Mesothelial cell of epicardium (in vitro differentiated cells): Measurements from ENCODE around the gene SAMD8. TPM values are rescaled to one million over a fixed set of nuclear protein-coding genes. Genes with fewer than 3 reads are reported as not detected.

ENCODE experiments used
- DNase-seq, 2 experiments: peaks; one replicate each; pipeline ENCODE4 v3.0.0; 2021; ENCODE audit warnings: low spot score in 2 of 2; ENCODE audit not compliant: unreplicated experiment in 2 of 2
- H3K27ac Mint-ChIP-seq: 2 replicates; pipeline ENCODE4 v1.8.0; 2021; ENCODE audit warnings: mixed read lengths
- H3K27me3 Mint-ChIP-seq: 2 replicates; pipeline ENCODE4 v1.8.0; 2021; ENCODE audit warnings: low read depth, mixed read lengths
- H3K36me3 Mint-ChIP-seq: 2 replicates; pipeline ENCODE4 v1.8.0; 2021; ENCODE audit warnings: mixed read lengths
- H3K4me1 Mint-ChIP-seq: 2 replicates; pipeline ENCODE4 v1.8.0; 2021; ENCODE audit warnings: mixed read lengths
- H3K4me3 Mint-ChIP-seq: 2 replicates; pipeline ENCODE4 v1.8.0; 2021; ENCODE audit warnings: mild to moderate bottlenecking, moderate library complexity, mixed read lengths
- H3K9me3 Mint-ChIP-seq: 2 replicates; pipeline ENCODE4 v1.8.0; 2021; ENCODE audit warnings: mixed read lengths
- total RNA-seq: library from RNA; stranded (reverse); gene quantifications from 3 replicates; pipeline ENCODE4 v1.2.1, GENCODE V29; 2021
- TF ChIP-seq, protein P1 (sequence below): fragments of 200-600 bp; sonication (generic); IDR thresholded peaks from one replicate; pipeline ENCODE4 v1.5.0; 2021; ENCODE audit warnings: antibody characterized with exemption; ENCODE audit not compliant: unreplicated experiment

Gene SAMD8
- total RNA-seq, 1 donor from 2014 or later: 25.6 TPM

DNA sequence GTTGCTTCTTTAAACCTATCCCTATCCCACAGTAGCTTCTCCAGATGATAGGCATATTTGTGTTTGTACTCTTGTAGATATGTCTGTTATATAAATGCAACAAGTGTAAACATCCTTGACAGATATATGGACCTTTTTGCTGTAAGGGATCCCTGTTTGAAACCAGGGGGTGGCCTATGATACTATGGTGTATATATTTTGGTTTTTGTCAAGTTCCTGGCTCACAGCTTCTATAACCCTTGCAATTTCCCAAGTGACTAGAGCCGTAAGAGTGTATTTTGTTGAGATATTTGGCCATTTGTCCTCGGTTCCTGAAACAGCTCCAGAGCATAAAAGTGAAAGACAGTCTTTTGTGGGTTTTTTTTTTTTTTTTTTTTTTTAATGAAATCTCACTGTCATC lies 114.6 kb downstream of the SAMD8 start:
- Mint-ChIP-seq H3K36me3 (peaks cover 32% of the 10 kb centered on the region), H3K9me3 (no peaks in the 10 kb centered on the region), H3K4me1 (peaks cover 57% of the 10 kb centered on the region), H3K27ac (peak overlapping the region; percentile 94), H3K4me3 (peak overlapping the region; percentile 50), H3K27me3 (no peaks in the 10 kb centered on the region)
- no peak for DNase-seq
- TF ChIP-seq, protein P1, sequence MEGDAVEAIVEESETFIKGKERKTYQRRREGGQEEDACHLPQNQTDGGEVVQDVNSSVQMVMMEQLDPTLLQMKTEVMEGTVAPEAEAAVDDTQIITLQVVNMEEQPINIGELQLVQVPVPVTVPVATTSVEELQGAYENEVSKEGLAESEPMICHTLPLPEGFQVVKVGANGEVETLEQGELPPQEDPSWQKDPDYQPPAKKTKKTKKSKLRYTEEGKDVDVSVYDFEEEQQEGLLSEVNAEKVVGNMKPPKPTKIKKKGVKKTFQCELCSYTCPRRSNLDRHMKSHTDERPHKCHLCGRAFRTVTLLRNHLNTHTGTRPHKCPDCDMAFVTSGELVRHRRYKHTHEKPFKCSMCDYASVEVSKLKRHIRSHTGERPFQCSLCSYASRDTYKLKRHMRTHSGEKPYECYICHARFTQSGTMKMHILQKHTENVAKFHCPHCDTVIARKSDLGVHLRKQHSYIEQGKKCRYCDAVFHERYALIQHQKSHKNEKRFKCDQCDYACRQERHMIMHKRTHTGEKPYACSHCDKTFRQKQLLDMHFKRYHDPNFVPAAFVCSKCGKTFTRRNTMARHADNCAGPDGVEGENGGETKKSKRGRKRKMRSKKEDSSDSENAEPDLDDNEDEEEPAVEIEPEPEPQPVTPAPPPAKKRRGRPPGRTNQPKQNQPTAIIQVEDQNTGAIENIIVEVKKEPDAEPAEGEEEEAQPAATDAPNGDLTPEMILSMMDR: no peak

- peak overlapping the region; percentile 94 for H3K27ac Mint-ChIP-seq
Observed at GRCh38 chr10:75226656-75227055, 115.2 kb downstream of the SAMD8 start.

GRCh38 chr10:75228278-75228677 lies 116.8 kb downstream of the SAMD8 start:
- TF ChIP-seq, protein P1: no peak
- DNase-seq: no peak
- Mint-ChIP-seq H3K27me3 (no peaks in the 10 kb centered on the region), H3K36me3 (peaks cover 27% of the 10 kb centered on the region), H3K9me3 (no peaks in the 10 kb centered on the region), H3K4me3 (no peak overlapping the region), H3K27ac (peak overlapping the region; percentile 91), H3K4me1 (peaks cover 55% of the 10 kb centered on the region)

More at GRCh38 chr10:75226656-75227055, 115.2 kb downstream of the SAMD8 start:
- no peaks in the 10 kb centered on the region for H3K27me3 Mint-ChIP-seq
- peaks cover 57% of the 10 kb centered on the region for H3K4me1 Mint-ChIP-seq
- no peak overlapping the region for H3K4me3 Mint-ChIP-seq
- H3K36me3 Mint-ChIP-seq: peaks cover 33% of the 10 kb centered on the region
- no peak for DNase-seq
- TF ChIP-seq, protein P1: no peak
- H3K9me3 Mint-ChIP-seq: no peaks in the 10 kb centered on the region

- H3K9me3 Mint-ChIP-seq: no peaks in the 10 kb centered on the region
- H3K27me3 Mint-ChIP-seq: no peaks in the 10 kb centered on the region
- no peak for DNase-seq
- peaks cover 55% of the 10 kb centered on the region for H3K4me1 Mint-ChIP-seq
- H3K36me3 Mint-ChIP-seq: peaks cover 22% of the 10 kb centered on the region
- no peak overlapping the region for H3K4me3 Mint-ChIP-seq
- TF ChIP-seq, protein P1: no peak
- H3K27ac Mint-ChIP-seq: peak overlapping the region; percentile 91
Observed at GRCh38 chr10:75228834-75229233, 117.4 kb downstream of the SAMD8 start.

GRCh38 chr10:75229971-75230370 lies 118.5 kb downstream of the SAMD8 start:
- H3K27me3 Mint-ChIP-seq: no peaks in the 10 kb centered on the region
- peaks cover 44% of the 10 kb centered on the region for H3K4me1 Mint-ChIP-seq
- H3K9me3 Mint-ChIP-seq: no peaks in the 10 kb centered on the region
- H3K27ac Mint-ChIP-seq: peak overlapping the region; percentile 73
- TF ChIP-seq, protein P1: no peak
- H3K4me3 Mint-ChIP-seq: no peak overlapping the region
- DNase-seq: no peak
- H3K36me3 Mint-ChIP-seq: peaks cover 21% of the 10 kb centered on the region

DNA sequence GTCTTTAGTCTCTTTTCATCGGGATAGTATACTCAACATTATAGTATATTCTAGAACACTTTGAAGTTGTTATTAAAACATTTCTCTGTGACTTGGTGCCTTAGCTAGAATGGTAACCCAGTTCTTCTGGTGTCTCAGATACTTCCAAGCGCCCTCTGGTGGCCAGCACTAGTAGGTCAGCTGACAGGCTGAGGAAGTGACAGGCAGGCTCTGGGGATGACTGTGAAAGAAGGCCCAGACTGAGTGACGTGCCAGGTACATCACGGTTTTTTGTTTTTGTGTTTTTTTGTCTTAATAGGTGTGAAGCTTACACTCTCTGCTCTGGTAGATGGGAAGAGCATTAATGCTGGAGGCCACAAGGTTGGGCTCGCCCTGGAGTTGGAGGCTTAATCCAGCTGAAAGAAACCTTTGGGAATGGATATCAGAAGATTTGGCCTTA lies 119.2 kb downstream of the SAMD8 start:
- Mint-ChIP-seq H3K9me3 (no peaks in the 10 kb centered on the region), H3K4me1 (peaks cover 38% of the 10 kb centered on the region), H3K27ac (peak overlapping the region; percentile 79), H3K4me3 (no peak overlapping the region), H3K36me3 (peaks cover 21% of the 10 kb centered on the region), H3K27me3 (no peaks in the 10 kb centered on the region)
- DNase-seq: peak; percentile 81 to 86
- TF ChIP-seq, protein P1: peak; percentile 94
